NCI-H2081 treated with DMSO at 0.1 percent for 48 hours (cell line): ENCODE data around the gene HSPA12B.

Experiments used
- DNase-seq: peaks from one replicate; lab custom pipeline; 2025; lab: John Stamatoyannopoulos, UW

HSPA12B gene

DNA sequence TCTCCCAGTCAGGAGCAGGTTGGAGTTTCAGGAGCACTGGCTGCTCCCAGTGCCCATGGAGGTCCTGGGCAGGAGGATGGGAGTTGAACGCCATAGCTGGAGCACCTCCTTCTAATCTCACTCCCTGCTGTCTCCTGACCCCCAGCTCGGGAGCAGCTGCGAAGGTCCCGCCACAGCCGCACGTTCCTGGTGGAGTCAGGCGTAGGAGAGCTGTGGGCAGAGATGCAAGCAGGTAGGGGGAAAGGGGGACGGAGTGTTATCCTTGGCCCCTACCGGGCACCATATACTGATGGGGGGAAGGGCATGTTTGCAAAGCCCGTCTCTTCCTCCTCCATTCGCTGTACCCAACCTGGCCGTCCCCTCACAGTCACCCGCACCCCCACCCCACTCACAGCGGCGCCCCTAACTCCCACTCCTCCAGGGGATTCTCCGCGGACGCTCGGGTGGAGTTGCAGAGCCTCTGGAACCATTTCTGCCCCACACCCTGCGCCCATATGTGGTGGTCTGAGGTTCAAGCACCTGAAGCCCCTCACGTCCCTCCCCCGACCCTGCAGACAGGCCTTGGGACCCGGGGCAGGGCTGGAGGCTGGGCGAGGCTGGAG, 16.7 kb downstream of the HSPA12B start:
- no peak for DNase-seq

- no peak for DNase-seq
These were observed 17.4 kb downstream of the HSPA12B start for GRCh38 chr20:3749689-3750531.

DNA sequence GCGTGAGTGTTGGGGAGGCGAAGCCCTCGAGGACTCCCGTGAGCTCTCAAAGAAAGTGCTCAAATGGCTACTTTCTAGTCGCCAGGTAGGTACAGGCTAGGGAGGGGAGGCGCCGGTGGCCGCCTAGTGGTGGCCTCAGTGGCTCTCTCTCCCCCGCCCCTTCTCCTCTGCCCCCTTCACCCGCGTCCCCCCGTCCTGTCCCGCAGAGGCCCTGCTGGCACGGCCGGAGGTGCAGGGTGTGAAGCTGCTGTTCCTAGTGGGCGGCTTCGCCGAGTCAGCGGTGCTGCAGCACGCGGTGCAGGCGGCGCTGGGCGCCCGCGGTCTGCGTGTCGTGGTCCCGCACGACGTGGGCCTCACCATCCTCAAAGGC, 18.8 kb downstream of the HSPA12B start:
- no peak for DNase-seq

DNA sequence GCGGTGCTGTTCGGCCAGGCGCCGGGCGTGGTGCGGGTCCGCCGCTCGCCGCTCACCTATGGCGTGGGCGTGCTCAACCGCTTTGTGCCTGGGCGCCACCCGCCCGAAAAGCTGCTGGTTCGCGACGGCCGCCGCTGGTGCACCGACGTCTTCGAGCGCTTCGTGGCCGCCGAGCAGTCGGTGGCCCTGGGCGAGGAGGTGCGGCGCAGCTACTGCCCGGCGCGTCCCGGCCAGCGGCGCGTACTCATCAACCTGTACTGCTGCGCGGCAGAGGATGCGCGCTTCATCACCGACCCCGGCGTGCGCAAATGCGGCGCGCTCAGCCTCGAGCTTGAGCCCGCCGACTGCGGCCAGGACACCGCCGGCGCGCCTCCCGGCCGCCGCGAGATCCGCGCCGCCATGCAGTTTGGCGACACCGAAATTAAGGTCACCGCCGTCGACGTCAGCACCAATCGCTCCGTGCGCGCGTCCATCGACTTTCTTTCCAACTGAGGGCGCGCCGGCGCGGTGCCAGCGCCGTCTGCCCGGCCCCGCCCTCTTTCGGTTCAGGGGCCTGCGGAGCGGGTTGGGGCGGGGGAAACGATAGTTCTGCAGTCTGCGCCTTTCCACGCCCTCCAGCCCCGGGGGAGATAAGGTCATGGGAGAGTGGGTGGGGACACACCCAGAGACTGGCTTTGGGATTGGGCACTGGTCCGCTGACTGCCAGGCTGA, 19.3 kb downstream of the HSPA12B start:
- no peak for DNase-seq

DNA sequence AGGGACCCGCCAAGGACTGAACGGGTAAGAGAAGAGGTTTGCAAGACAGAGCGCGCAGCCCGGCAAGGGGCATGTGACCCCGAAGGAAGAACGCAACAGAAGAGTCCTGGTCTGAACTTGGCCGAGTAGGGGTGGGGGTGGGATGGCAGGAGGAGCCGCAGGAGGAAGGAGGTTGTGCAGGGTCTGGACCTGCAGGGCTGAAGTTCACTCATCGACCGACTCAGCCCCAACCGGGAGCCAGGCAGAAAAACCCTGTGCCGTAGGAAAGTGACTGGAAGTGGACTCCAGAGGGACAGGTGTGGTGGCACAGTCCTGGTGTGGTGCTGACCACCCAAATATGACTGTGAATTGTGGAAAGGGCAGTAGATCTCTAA, 19.9 kb downstream of the HSPA12B start:
- no peak for DNase-seq

DNA sequence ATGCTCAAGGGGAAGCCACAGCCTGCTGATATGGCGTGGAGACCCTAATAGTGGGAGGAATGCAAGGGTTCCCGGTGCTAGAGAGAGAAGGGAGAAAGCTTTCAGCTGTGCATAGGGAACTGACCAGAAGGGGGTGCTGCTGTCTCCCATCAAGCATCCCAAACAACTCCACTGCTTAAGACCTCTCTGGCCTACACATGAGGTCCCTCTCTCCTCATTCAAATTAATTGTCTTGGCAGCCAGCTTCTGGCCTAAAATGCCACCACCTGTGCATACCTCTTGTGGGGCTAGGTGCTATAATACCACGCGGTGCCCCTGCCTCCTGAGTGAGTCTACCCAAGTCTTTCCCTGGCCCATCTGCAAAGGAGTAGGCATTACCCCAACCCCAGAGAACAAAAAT, 20.6 kb downstream of the HSPA12B start:
- no peak for DNase-seq

GRCh38 chr20:3753501-3754275, 21.2 kb downstream of the HSPA12B start:
- DNase-seq, result no peak

- no peak for DNase-seq
These were observed 21.8 kb downstream of the HSPA12B start for GRCh38 chr20:3754276-3754630.

- no peak for DNase-seq
These were observed 22.8 kb downstream of the HSPA12B start for GRCh38 chr20:3755269-3755668.

DNA sequence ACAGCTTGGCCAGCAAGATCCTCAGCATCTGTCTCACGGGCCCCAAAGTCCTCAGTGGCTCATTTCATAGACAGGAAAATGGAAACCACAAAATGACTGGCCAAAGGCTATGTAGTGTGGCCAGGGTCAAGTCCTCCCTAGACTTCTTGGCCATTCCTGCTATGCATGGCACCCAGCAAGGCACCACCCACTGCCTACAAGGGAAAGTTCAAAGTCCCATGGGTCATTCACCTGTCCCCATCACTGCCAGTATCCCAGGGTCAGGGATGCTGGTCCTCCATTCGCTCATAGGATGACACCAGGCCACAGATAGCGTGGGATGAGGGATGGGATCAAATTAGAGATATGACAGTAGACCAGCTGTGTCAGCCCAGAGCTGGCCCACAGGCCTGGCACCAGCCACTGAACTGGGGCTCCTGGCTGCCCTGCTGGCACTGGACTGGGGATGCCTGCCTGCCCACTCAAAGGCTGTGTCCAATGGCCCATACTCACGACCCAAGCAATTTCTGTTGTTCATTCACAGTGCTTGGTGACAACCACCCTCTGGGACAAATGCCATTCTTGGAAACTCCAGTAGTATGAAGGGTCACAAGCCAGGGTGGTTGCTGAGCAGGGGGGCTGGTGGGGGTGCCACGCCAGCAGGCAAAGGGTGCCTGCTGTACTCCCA, 23.5 kb downstream of the HSPA12B start:
- no peak for DNase-seq

- DNase-seq, result no peak
These were observed 24.8 kb downstream of the HSPA12B start for GRCh38 chr20:3757268-3757667.

DNA sequence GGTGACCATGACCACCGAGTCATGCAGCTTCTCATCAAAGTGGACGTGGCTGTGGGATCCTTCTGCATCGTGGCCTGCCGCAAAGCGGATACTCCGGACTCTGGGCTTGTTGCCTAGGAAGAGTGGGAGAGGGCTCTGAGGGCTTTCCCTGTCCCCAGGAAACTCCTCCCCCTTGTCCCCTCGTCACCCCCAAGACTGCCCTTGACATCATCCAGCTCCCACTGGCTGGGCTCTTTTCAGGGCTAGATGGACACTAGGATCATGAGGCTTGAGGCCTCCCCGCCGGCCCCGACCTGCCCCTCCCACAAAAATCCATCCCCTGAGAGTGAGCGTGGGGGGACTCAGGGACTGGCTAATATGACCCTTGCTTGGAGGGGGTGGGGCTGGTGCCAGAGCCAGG, 26.1 kb downstream of the HSPA12B start:
- DNase-seq, result no peak

DNA sequence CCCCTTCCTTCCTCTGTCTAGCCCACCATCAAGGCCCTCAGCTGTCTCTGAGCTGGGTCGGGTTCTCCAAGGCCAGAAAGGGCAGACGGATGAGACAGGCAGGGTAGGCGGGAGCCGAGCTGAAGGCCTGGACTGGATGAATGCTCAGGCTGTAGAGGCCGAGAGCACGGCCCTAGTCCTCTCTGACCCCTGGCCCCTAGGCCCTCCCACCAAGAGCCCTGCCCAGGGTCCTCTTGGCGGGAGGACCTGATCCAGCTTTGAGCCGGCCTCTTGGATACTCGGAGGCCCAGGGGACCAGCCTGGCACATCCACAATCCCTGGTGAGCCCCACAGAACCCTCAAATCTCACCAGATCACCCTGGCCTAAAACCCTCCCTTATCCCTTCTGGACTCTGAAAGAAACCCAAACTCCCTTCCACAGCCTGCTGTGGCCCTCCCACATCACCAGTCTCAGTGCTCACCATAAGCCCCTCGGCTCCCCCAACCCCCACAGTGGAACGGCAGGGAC, 26.9 kb downstream of the HSPA12B start:
- no peak for DNase-seq

DNA sequence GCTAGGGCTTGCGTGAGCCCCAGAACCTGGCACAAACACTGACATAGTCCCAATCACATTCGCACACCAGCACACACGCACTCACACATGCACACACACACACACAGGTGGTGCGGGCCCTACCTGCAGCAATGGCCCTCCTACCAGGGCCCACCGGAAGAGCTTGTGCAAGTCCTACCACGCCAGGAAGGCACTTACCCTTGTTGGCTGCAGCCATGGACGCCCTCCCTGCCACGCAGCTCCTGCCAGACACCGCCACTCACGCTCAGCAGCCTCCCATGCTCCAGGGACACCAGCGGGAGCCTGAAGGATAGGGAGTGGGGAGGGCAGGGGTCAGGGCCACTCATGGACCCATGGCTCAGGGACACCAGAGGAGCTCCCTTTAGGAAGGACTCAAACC, 27.4 kb downstream of the HSPA12B start:
- no peak for DNase-seq

GRCh38 chr20:3760655-3761348, 28.3 kb downstream of the HSPA12B start:
- no peak for DNase-seq

DNA sequence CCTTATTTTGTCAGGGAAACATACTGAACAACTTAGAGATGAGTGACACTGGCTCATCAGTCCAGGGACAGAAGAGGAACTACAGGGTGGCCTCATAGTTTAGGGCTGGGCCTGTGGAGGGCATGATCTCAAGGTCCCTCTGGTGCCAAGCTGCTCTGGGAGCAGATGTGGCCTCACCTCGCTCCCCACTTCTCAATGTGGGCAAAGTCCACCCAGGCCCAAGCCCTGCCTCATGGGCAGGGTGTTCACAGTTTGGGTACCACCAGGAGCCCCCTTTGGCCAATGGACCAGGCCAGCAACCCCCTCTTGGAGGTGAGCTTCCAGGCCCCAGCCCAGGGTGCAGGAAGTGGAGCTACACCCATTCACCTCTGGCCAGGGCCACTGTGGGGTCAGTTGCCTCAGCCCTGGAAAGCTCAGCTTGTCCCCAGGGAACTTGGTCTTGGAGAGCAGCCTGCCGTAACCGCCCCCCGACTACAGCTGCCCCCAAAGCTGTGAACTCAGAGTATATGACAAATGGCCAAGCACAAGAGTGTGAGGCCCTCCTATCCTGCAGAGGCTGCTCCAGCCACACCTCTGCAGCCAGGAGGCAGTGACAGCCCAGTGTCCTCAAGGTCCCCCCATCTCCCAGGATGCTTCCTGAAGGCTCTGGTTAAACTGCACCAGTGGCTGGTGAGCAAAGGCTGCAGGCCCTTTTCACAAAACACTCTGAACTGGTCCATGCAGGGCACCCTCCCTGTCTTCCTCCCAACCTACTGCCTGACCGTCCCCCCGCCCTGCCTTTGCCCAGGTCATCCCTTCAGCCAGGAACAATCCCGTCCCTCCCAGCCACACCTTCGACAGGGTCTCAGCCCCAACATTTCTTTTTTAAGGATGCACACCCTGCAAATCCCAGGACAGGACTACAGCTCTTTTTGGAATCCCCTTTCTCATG, 31.5 kb downstream of the HSPA12B start:
- DNase-seq, result no peak

- DNase-seq, result no peak
These were observed 32.2 kb downstream of the HSPA12B start for GRCh38 chr20:3764659-3765058.

DNA sequence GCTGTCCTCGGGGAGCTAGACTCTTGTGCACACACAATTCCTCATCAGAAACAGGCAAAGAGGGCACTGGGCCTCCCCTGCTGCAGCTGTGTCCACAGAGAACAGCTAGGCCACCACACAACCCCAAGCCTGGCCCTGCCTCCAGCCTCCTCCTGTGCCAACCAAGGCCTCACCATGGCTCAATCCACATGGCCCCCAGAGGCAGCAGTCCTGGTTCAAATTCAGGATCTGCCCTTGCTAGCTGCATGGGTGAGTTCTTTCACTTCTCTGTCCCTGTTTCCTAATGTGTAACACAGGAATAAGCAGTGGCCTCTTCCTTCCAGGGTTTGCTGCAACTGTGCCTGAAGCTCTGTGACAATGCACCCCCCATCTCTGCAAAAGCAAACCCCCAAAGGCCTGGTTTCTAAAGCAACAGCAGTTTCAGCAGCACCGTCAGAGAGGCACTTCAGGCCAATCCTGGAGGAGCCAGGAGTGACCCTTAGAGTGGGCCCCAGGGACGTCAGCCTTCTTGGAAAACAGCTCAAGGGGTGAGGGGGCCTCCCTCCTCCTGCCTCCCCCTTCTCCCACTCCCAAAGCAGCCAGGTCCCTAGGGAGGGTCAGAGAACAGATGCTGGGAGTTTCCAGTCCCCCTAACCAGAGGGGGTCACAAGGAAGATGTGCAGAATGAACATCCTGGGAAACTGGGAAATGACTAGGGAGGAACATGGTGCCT, 32.8 kb downstream of the HSPA12B start:
- DNase-seq, result no peak

DNA sequence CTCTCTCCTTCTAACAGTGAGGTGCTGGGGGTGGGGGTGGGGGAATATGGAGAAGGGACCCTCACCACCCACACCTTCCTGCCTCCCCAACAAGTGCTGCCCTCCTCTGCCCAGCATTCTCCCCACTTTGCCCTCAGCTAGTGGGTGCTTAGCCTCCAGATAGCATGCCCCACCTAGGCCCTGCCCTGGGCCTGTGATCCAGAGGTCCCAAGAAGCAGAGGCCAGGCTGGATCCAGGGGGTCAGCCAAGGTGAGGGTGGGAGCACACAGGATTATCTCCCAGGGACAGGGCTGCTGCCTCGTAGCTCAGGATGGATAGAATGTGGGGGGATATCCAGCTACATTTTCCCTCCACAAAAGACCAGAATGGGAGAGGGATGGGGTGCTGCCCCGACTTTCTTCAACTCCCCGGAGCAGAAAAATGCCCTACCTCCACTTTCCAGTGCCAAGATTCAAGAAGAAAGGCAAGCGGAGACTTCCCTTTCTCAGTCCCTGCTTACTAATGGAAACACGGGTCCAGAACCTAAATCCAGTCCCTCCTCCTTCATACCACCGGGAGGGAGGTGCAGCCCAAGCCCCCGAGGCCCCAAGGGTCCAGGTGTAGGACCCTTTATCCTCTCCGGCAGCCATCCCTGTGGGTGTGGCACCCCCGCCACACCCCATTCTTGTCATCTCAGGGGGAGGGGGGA, 34.1 kb downstream of the HSPA12B start:
- DNase-seq, result no peak
